Mesothelial cell of epicardium (in vitro differentiated cells): ENCODE data around the gene MTFP1. TPM values are rescaled to one million over a fixed set of nuclear protein-coding genes. Genes with fewer than 3 reads are reported as not detected.

Experiments
- DNase-seq, 2 experiments: peaks; one replicate each; pipeline ENCODE4 v3.0.0; 2021; ENCODE audit warnings: low spot score in 2 of 2; ENCODE audit not compliant: unreplicated experiment in 2 of 2
- H3K27ac Mint-ChIP-seq: 2 replicates; pipeline ENCODE4 v1.8.0; 2021; ENCODE audit warnings: mixed read lengths
- H3K27me3 Mint-ChIP-seq: 2 replicates; pipeline ENCODE4 v1.8.0; 2021; ENCODE audit warnings: low read depth, mixed read lengths
- H3K36me3 Mint-ChIP-seq: 2 replicates; pipeline ENCODE4 v1.8.0; 2021; ENCODE audit warnings: mixed read lengths
- H3K4me1 Mint-ChIP-seq: 2 replicates; pipeline ENCODE4 v1.8.0; 2021; ENCODE audit warnings: mixed read lengths
- H3K4me3 Mint-ChIP-seq: 2 replicates; pipeline ENCODE4 v1.8.0; 2021; ENCODE audit warnings: mild to moderate bottlenecking, moderate library complexity, mixed read lengths
- H3K9me3 Mint-ChIP-seq: 2 replicates; pipeline ENCODE4 v1.8.0; 2021; ENCODE audit warnings: mixed read lengths
- total RNA-seq: library from RNA; stranded (reverse); gene quantifications from 3 replicates; pipeline ENCODE4 v1.2.1, GENCODE V29; 2021
- TF ChIP-seq, protein P1 (sequence below): fragments of 200-600 bp; sonication (generic); IDR thresholded peaks from one replicate; pipeline ENCODE4 v1.5.0; 2021; ENCODE audit warnings: antibody characterized with exemption; ENCODE audit not compliant: unreplicated experiment

Gene MTFP1
- total RNA-seq, 1 donor from 2014 or later, result 8.2 TPM

- TF ChIP-seq, protein P1, sequence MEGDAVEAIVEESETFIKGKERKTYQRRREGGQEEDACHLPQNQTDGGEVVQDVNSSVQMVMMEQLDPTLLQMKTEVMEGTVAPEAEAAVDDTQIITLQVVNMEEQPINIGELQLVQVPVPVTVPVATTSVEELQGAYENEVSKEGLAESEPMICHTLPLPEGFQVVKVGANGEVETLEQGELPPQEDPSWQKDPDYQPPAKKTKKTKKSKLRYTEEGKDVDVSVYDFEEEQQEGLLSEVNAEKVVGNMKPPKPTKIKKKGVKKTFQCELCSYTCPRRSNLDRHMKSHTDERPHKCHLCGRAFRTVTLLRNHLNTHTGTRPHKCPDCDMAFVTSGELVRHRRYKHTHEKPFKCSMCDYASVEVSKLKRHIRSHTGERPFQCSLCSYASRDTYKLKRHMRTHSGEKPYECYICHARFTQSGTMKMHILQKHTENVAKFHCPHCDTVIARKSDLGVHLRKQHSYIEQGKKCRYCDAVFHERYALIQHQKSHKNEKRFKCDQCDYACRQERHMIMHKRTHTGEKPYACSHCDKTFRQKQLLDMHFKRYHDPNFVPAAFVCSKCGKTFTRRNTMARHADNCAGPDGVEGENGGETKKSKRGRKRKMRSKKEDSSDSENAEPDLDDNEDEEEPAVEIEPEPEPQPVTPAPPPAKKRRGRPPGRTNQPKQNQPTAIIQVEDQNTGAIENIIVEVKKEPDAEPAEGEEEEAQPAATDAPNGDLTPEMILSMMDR, result no peak
- Mint-ChIP-seq H3K4me1 (peaks cover 30% of the 10 kb centered on the region), H3K9me3 (no peaks in the 10 kb centered on the region), H3K27me3 (no peaks in the 10 kb centered on the region), H3K36me3 (no peaks in the 10 kb centered on the region), H3K27ac (peak overlapping the region; percentile 72), H3K4me3 (peak overlapping the region; percentile 88)
- peak in 1 of 2 experiments; percentile 60 for DNase-seq
Measured at GRCh38 chr22:30426388-30427353, 1.1 kb downstream of the MTFP1 start.

DNA sequence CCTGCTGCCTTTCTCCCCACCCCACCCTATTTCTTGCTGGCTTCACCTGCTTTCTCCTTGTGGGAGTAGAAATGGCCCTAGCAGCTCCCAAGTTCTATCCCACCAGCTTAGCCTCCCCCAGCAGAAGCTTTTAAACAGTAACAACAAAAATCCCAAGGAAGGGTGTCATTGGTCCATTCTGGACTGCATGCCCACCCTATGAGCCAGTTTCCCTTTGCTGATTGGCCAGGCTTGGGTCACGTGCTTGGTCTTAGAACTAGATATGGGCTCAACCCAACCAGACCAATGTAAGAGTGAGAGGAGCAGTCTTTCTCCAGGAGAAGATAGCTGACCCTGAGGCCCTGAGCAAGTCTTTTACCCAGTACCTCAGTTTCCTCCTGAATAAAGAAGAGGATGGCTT is 2.3 kb downstream of the MTFP1 start:
- no peak overlapping the region for H3K27ac Mint-ChIP-seq
- no peaks in the 10 kb centered on the region for H3K27me3 Mint-ChIP-seq
- H3K9me3 Mint-ChIP-seq, result no peaks in the 10 kb centered on the region
- no peak for DNase-seq
- no peak overlapping the region for H3K4me3 Mint-ChIP-seq
- H3K4me1 Mint-ChIP-seq, result peaks cover 18% of the 10 kb centered on the region
- TF ChIP-seq, protein P1, result no peak
- no peaks in the 10 kb centered on the region for H3K36me3 Mint-ChIP-seq

DNA sequence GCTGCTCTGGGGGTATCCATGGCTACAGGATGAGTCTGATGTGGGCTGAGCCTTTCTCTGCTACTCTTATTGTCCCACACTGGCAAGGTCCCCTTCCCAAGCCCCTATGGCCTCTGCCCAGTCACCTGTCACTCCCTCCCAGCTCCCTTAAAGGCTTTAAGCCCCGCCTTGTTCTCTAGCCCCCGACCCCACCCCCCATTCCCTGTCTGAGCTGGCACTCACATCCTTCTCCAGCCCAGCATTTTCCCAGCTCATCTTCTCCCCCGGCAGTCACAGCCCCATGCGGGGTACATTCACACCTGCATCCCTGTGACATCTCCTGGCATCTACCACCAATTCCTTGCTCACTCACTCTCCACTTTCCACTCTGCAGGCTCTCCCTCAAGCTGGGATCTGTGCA is 4.3 kb downstream of the MTFP1 start:
- no peaks in the 10 kb centered on the region for H3K36me3 Mint-ChIP-seq
- H3K9me3 Mint-ChIP-seq, result no peaks in the 10 kb centered on the region
- no peaks in the 10 kb centered on the region for H3K27me3 Mint-ChIP-seq
- no peak for DNase-seq
- no peak overlapping the region for H3K4me3 Mint-ChIP-seq
- TF ChIP-seq, protein P1, result no peak
- H3K27ac Mint-ChIP-seq, result no peak overlapping the region
- H3K4me1 Mint-ChIP-seq, result peaks cover 10% of the 10 kb centered on the region

DNA sequence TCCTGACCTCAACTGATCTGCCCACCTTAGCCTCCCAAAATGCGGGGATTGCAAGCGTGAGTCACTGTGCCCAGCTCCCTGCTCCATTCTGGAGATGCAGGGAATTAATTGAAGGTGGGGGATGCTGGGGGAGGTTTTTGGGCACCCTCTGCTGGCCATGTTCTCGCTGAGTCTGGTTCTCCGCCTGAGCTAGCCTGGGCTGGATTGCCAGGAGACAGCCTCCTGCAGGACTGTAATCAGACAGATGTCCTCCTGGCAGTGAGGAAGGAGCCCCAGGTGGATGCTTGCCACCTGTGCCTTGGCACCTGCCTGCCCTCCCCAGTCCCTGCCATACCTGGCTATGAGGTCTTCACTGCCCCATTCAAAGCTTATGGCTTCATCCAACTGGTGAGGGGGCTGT is 5.4 kb downstream of the MTFP1 start:
- peaks cover 5% of the 10 kb centered on the region for H3K4me1 Mint-ChIP-seq
- DNase-seq, result no peak
- TF ChIP-seq, protein P1, result no peak
- H3K4me3 Mint-ChIP-seq, result no peak overlapping the region
- no peaks in the 10 kb centered on the region for H3K9me3 Mint-ChIP-seq
- H3K36me3 Mint-ChIP-seq, result no peaks in the 10 kb centered on the region
- no peak overlapping the region for H3K27ac Mint-ChIP-seq
- H3K27me3 Mint-ChIP-seq, result no peaks in the 10 kb centered on the region

- Mint-ChIP-seq H3K4me1 (no peaks in the 10 kb centered on the region), H3K9me3 (no peaks in the 10 kb centered on the region), H3K27me3 (no peaks in the 10 kb centered on the region), H3K27ac (no peak overlapping the region), H3K4me3 (no peak overlapping the region), H3K36me3 (no peaks in the 10 kb centered on the region)
- DNase-seq, result no peak
- TF ChIP-seq, protein P1, result no peak
Measured at GRCh38 chr22:30432096-30432495, 6.5 kb downstream of the MTFP1 start.
